ENCODE data around the gene FOXE1.

DNA sequence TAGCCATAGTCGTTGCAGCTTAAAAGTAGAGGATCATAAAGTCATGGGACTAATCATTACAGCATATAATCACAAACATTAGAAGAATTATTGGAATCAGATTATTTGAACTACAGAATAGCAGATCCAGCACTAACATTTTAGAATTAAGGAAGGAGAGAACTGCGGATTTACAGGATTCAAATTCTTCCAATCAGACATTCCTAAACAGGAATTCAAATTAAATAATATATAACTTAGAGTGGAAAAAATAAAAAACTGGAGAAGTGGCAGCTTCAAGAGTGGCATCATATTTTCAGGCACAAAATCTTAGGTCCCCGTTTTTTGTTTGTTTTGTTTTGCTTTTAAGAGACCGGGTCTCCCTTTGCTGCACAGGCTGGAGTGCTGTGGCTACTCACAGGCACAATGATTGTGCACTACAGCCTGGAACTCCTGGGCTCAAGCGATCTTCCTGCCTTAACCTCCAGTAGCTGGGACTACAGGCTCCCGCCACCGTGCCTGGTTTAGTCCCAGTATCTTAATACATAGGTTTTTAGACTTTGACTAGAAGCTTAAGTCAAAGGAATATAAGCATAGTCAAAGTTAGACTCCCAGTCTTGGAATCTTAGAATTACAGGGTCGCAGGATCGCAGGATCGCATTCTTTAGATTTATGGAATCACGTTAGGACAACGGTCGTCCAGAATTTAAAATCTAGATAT is 2.1 kb upstream of the FOXE1 start:
- TF ChIP-seq, protein P1, sequence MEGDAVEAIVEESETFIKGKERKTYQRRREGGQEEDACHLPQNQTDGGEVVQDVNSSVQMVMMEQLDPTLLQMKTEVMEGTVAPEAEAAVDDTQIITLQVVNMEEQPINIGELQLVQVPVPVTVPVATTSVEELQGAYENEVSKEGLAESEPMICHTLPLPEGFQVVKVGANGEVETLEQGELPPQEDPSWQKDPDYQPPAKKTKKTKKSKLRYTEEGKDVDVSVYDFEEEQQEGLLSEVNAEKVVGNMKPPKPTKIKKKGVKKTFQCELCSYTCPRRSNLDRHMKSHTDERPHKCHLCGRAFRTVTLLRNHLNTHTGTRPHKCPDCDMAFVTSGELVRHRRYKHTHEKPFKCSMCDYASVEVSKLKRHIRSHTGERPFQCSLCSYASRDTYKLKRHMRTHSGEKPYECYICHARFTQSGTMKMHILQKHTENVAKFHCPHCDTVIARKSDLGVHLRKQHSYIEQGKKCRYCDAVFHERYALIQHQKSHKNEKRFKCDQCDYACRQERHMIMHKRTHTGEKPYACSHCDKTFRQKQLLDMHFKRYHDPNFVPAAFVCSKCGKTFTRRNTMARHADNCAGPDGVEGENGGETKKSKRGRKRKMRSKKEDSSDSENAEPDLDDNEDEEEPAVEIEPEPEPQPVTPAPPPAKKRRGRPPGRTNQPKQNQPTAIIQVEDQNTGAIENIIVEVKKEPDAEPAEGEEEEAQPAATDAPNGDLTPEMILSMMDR (IDR thresholded peaks at IDR 0.05) = no peak
- TF ChIP-seq POLR2A (IDR thresholded peaks at IDR 0.05) = no peak
